SU-DHL-6 (cell line): ENCODE measurements around the gene ADPRM.

ENCODE experiments used
- CTCF ChIP-seq: fragments of 200-600 bp; sonication (generic); IDR thresholded peaks from one replicate; pipeline ENCODE4 v1.5.1; 2017; ENCODE audit warnings: antibody characterized with exemption, mild to moderate bottlenecking, low read length, moderate library complexity; ENCODE audit not compliant: insufficient read depth, poor library complexity, severe bottlenecking
- EZH2phosphoT487 ChIP-seq: fragments of 200-600 bp; sonication (generic), shearing (Covaris generic); conservative IDR thresholded peaks from 2 replicates; pipeline ENCODE4 v1.6.1; 2018; ENCODE audit warnings: mild to moderate bottlenecking, antibody characterized with exemption, low read length, moderate library complexity, mixed read lengths

GRCh38 chr17:10668775-10669174, 28.6 kb upstream of the ADPRM start:
- no peak for TF ChIP-seq CTCF
- no peak for TF ChIP-seq EZH2phosphoT487
